HepG2 (cell line): ENCODE data around the gene ZNF629. TPM values are rescaled to one million over a fixed set of nuclear protein-coding genes. Genes with fewer than 3 reads are reported as not detected.

ENCODE experiments used
- ARID2 ChIP-seq: sonication (generic); formaldehyde crosslinking; IDR thresholded peaks from 2 replicates; pipeline ENCODE4 v1.8.1; 2022; ENCODE audit warnings: mild to moderate bottlenecking, missing genetic modification reagents, borderline replicate concordance
- BCLAF1 ChIP-seq: fragments of 450-650 bp; IDR thresholded peaks from 2 replicates; pipeline ENCODE4 v1.6.1; 2017; ENCODE audit warnings: mild to moderate bottlenecking
- MNT ChIP-seq: fragments of 450-650 bp; IDR thresholded peaks from 2 replicates; pipeline ENCODE4 v1.6.1; 2016
- MTF1 ChIP-seq: sonication (generic); formaldehyde crosslinking; IDR thresholded peaks from 2 replicates; pipeline ENCODE4 v1.5.0; 2020; ENCODE audit warnings: missing genetic modification reagents
- NPAS2 ChIP-seq: sonication (generic); formaldehyde crosslinking; IDR thresholded peaks from 2 replicates; pipeline ENCODE4 v1.8.0; 2022; ENCODE audit warnings: mild to moderate bottlenecking, missing genetic modification reagents, borderline replicate concordance
- NR2F1 ChIP-seq, 2 experiments: fragments of 450-650 bp in 1 of 2; formaldehyde crosslinking in 1 of 2; IDR thresholded peaks; 2 replicates each; pipeline versions ENCODE4 v1.5.0 to v1.6.1; 2016 to 2020; ENCODE audit warnings: mild to moderate bottlenecking in 1 of 2, missing compliant biosample characterization in 1 of 2, missing genetic modification reagents in 1 of 2, moderate library complexity in 1 of 2
- PAX8 ChIP-seq: sonication (generic); formaldehyde crosslinking; IDR thresholded peaks from 2 replicates; pipeline ENCODE4 v1.8.0; 2022; ENCODE audit warnings: mild to moderate bottlenecking, missing genetic modification reagents, borderline replicate concordance
- SKIL ChIP-seq: sonication (generic); formaldehyde crosslinking; IDR thresholded peaks from 2 replicates; pipeline ENCODE4 v1.8.0; 2022; ENCODE audit warnings: missing genetic modification reagents, mild to moderate bottlenecking, moderate library complexity, borderline replicate concordance
- SP1 ChIP-seq, 2 experiments: fragments of 450-650 bp in 1 of 2; sonication (generic) in 1 of 2; formaldehyde crosslinking in 1 of 2; IDR thresholded peaks; 2 replicates each; pipeline versions ENCODE4 v1.4.0 to v1.6.1; 2016 to 2020; ENCODE audit warnings: missing genetic modification reagents in 1 of 2
- ZFP91 ChIP-seq: sonication (generic); formaldehyde crosslinking; IDR thresholded peaks from 2 replicates; pipeline ENCODE4 v1.9.0; 2022; ENCODE audit warnings: missing genetic modification reagents, mild to moderate bottlenecking, borderline replicate concordance
- ZIK1 ChIP-seq: sonication (generic); formaldehyde crosslinking; IDR thresholded peaks from 2 replicates; pipeline ENCODE4 v1.5.0; 2020; ENCODE audit warnings: mild to moderate bottlenecking, low read depth, missing genetic modification reagents, borderline replicate concordance
- ZKSCAN8 ChIP-seq: IDR thresholded peaks from 2 replicates; pipeline ENCODE4 v1.6.1; 2016; ENCODE audit warnings: borderline replicate concordance, missing genetic modification reagents, missing compliant biosample characterization
- ZNF136 ChIP-seq: sonication (generic); formaldehyde crosslinking; IDR thresholded peaks from 2 replicates; pipeline ENCODE4 v1.8.1; 2022; ENCODE audit warnings: low read depth, mild to moderate bottlenecking, moderate library complexity, missing genetic modification reagents
- ZNF33A ChIP-seq: sonication (generic); formaldehyde crosslinking; IDR thresholded peaks from 2 replicates; pipeline ENCODE4 v1.5.1; 2020; ENCODE audit warnings: missing genetic modification reagents, mild to moderate bottlenecking, moderate library complexity, borderline replicate concordance
- ZNF552 ChIP-seq: sonication (generic); formaldehyde crosslinking; IDR thresholded peaks from 2 replicates; pipeline ENCODE4 v1.9.0; 2022; ENCODE audit warnings: missing genetic modification reagents, mild to moderate bottlenecking, borderline replicate concordance
- ZNF605 ChIP-seq: sonication (generic); formaldehyde crosslinking; IDR thresholded peaks from 2 replicates; pipeline ENCODE4 v1.8.0; 2022; ENCODE audit warnings: mild to moderate bottlenecking, missing genetic modification reagents
- ZNF614 ChIP-seq: IDR thresholded peaks from 2 replicates; pipeline ENCODE4 v1.6.1; 2018; ENCODE audit warnings: missing biosample characterization, missing genetic modification reagents, inconsistent platforms, borderline replicate concordance
- ZNF816 ChIP-seq: sonication (generic); formaldehyde crosslinking; IDR thresholded peaks from 2 replicates; pipeline ENCODE4 v1.8.0; 2022; ENCODE audit warnings: missing genetic modification reagents, mild to moderate bottlenecking, borderline replicate concordance
- polyA plus RNA-seq, 8 experiments: library from polyadenylated mRNA; depleted of rRNA in 3 of 8; stranded (reverse) in 7 of 8; unstranded in 1 of 8; fragments of >200 nt; fragmentation: Illumina TruSeq in 4 of 8; extraction: Trizol in 4 of 8; gene quantifications; 2 replicates each; pipeline versions ENCODE4 v1.2.1 to v1.2.3, GENCODE V29; 2011 to 2016; ENCODE audit warnings: low read depth in 4 of 8, missing spikeins in 1 of 8, mixed read lengths in 1 of 8; ENCODE audit not compliant: insufficient read depth in 1 of 8
- total RNA-seq, 5 experiments: library from RNA; depleted of rRNA; stranded (reverse); fragments of >200 nt; fragmentation: Illumina TruSeq; extraction: Trizol; gene quantifications; 2 replicates each; pipeline ENCODE4 v1.2.3, GENCODE V29; 2016; ENCODE audit warnings: low read depth in 1 of 5

ZNF629 gene
- total and polyA plus RNA-seq, 2 of the 13 experiments (the other 11 are each of a cell fraction or from before 2014, with no cell fraction given), result 6.1 to 16.5 TPM

GRCh38 chr16:30761928-30762902 is 24.8 kb downstream of the ZNF629 start, which contains the start of the genes CFAP119 and RNF40 (continued):
- peak; percentile 51; the same call in 1 of the 2 replicates for TF ChIP-seq ZNF136 (CRISPR knock-in tag)
- no peak for TF ChIP-seq NPAS2
- TF ChIP-seq ZNF552 (CRISPR knock-in tag), result no peak; the same call in none of the 2 replicates
- no peak for TF ChIP-seq ZNF33A (CRISPR knock-in tag)
- TF ChIP-seq SKIL (CRISPR knock-in tag), result no peak
- no peak for TF ChIP-seq SP1 (IDR thresholded peaks at IDR 0.05)
- peak; percentile 59; the same call in 1 of the 2 replicates for TF ChIP-seq SP1 (CRISPR knock-in tag; IDR thresholded peaks at IDR 0.05)
- TF ChIP-seq ZKSCAN8, result no peak; the same call in 1 of the 2 replicates
- peak; percentile 76; the same call in 1 of the 2 replicates for TF ChIP-seq MTF1
- TF ChIP-seq PAX8 (CRISPR knock-in tag), result no peak
- no peak for TF ChIP-seq BCLAF1
- peak; percentile 34; the same call in 1 of the 2 replicates for TF ChIP-seq ZNF605
- TF ChIP-seq MNT, result no peak
- TF ChIP-seq ZIK1 (CRISPR knock-in tag), result no peak
- no peak; the same call in 1 of the 2 replicates for TF ChIP-seq ZNF614 (CRISPR knock-in tag)
- peak; percentile 58; the same call in 1 of the 2 replicates for TF ChIP-seq ZFP91 (CRISPR knock-in tag)
- TF ChIP-seq ZNF816 (CRISPR knock-in tag), result 0 out of 2 replicates have a peak, but pooled peaks have one; percentile 55
- TF ChIP-seq NR2F1 (CRISPR knock-in tag; IDR thresholded peaks at IDR 0.05), result no peak
- TF ChIP-seq ARID2, result peak; percentile 32; the same call in 1 of the 2 replicates
